ENCODE measurements around the gene SNAP29. TPM values are rescaled to one million over a fixed set of nuclear protein-coding genes. Genes with fewer than 3 reads are reported as not detected.

The SNAP29 gene
- total and polyA plus RNA-seq, 9 of the 15 experiments (the other 6 are each of a cell fraction or from before 2014, with no cell fraction given): 19.5 to 250 (median 75.9) TPM

GRCh38 chr22:20885557-20886323 lies 26.9 kb downstream of the SNAP29 start (continued):
- TF ChIP-seq TFAP4 (CRISPR knock-in tag; IDR thresholded peaks at IDR 0.05; ENCODE audit: borderline replicate concordance) (peak; percentile 100), HES1 (IDR thresholded peaks at IDR 0.05; ENCODE audit: low read depth) (peak; percentile 65; the same call in 1 of the 2 replicates), ZFPM2 (CRISPR knock-in tag; IDR thresholded peaks at IDR 0.05) (peak; percentile 98), CLOCK (CRISPR knock-in tag; IDR thresholded peaks at IDR 0.05; ENCODE audit: borderline replicate concordance) (no peak), HDAC1 (IDR thresholded peaks at IDR 0.05) (peak in 1 of 2 experiments; percentile 99; a peak in 2 of 4 replicates), HNRNPUL1 (IDR thresholded peaks at IDR 0.05; ENCODE audit: low read length) (no peak; the same call in 1 of the 2 replicates), KAT7 (CRISPR knock-in tag; IDR thresholded peaks at IDR 0.05; ENCODE audit: borderline replicate concordance) (peak; percentile 92; the same call in 1 of the 2 replicates), FOXJ2 (tag; IDR thresholded peaks at IDR 0.05) (peak; percentile 94), POLR3A (IDR thresholded peaks at IDR 0.05; ENCODE audit: borderline replicate concordance, extremely low read depth, insufficient read depth, insufficient read length) (no peak), GABPA (tag; conservative IDR thresholded peaks at IDR 0.05; ENCODE audit: low read depth) (peak; percentile 60; the same call in 1 of the 2 replicates), SRSF1 (IDR thresholded peaks at IDR 0.05; ENCODE audit: low read depth, low read length) (no peak), SMAD4 (CRISPR knock-in tag; conservative IDR thresholded peaks at IDR 0.05) (peak; percentile 91), ZNF780A (CRISPR knock-in tag; IDR thresholded peaks at IDR 0.05) (no peak), PRMT5 (CRISPR knock-in tag; IDR thresholded peaks at IDR 0.05) (no peak), SPI1 (IDR thresholded peaks at IDR 0.05; ENCODE audit: borderline replicate concordance, low read depth, low read length) (peak; percentile 68), SMARCB1 (IDR thresholded peaks at IDR 0.05; ENCODE audit: insufficient read length, low read depth) (peak; percentile 93), BHLHE40 (IDR thresholded peaks at IDR 0.05; ENCODE audit: low read length) (peak; percentile 65), EWSR1 (IDR thresholded peaks at IDR 0.05; ENCODE audit: borderline replicate concordance, low read depth, partially characterized antibody) (no peak), TFAM (CRISPR knock-in tag; conservative IDR thresholded peaks at IDR 0.05) (no peak), ZNF217 (CRISPR knock-in tag; IDR thresholded peaks at IDR 0.05) (no peak), SUPT5H (IDR thresholded peaks at IDR 0.05) (peak; percentile 45; the same call in 1 of the 2 replicates), RFX5 (IDR thresholded peaks at IDR 0.05; ENCODE audit: low read depth, low read length) (no peak), CEBPB (tag; IDR thresholded peaks at IDR 0.05) (peak; percentile 70), HEY1 (CRISPR knock-in tag; IDR thresholded peaks at IDR 0.05; ENCODE audit: borderline replicate concordance) (no peak; the same call in 1 of the 2 replicates), ZC3H11A (IDR thresholded peaks at IDR 0.05; ENCODE audit: low read depth, low read length) (no peak; the same call in 1 of the 2 replicates), CBFA2T3 (IDR thresholded peaks at IDR 0.05) (no peak)
